Measurements from ENCODE around the gene AFAP1.

Gene AFAP1

DNA sequence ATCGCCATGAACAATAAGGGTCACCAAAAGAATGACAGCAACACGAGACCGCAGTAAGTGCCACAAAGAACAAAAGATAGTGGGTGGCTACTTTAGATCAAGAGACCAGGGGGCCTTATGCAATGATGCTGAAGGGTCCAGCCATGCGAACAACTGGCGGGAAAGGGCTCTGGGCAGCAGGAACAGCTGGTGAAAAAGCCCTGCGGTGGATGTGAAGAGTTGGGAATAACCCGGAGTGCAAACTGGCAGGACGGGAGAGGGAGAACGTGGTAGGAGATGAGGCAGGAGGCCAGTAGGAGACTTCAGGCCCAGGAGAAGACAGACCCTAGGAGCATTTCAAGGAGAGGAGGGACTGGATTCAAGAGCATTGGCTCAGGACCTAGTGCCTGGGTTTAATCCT, 120.2 kb downstream of the AFAP1 start:
- DNase-seq (ENCODE audit: low spot score), result no peak

DNA sequence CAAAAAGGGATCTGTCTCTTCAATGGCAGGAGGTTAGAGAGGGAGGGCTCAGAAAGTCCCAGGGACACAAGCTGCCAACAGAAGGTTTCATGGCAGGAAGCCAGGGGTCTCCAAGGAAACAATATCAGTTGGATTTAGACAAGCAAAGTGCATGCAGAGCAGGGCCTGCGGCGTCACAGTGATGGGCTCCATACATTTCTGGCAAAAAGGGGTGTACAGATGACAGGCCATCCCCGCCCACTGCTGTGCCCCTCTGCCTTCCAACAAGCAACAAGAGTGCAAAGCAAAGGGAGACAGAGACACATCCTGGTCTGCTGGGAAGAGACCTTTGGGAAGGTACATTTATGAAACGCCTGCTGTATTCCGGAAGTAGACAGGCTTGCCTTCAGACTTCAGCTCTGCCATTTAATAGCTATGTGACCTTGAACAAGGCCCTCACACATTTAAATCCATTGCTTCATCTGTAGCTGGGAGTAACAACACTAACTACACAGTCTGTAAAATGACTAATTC, 121.2 kb downstream of the AFAP1 start:
- no peak for DNase-seq (ENCODE audit: low spot score)

- DNase-seq (ENCODE audit: low spot score), result no peak
Measured at GRCh38 chr4:7817877-7818398, 121.7 kb downstream of the AFAP1 start.

DNA sequence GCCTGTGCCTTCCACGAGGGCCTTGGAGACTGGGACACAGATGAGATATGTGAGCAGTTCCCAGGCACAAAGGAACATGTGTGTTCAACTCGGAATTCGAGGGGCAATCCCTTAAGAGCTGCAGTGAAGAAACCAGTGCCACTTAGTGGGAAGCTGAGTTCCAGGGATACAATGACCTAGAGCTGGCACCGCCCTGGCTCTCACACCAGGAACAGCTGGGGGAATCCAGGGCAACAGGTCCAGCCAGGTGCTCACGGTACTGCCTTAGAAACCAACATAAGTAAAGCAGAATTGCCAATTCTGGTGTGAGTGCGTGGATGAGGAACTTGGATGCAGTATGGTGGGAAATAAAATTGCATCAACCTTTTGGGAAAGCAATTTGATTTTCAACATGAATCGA, 122.9 kb downstream of the AFAP1 start:
- DNase-seq (ENCODE audit: low spot score), result no peak

DNA sequence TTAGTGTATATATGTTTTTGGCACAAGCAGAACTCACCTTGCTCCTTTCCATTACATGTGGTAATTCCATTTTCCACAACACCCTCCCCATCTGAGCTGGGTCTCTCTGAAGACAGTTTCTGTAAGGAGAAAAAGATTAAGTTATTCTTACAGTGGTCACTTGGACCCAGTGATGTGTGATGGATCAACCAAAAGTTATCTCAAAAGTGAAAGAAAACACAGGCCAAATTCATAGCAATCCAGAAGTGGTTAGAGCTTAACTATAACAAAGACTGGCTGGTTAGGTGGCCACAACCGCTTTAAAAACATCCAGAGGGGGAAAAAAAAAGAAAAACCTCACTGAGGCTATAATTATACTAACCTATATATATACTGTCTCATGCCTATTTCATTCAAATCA, 123.7 kb downstream of the AFAP1 start:
- no peak for DNase-seq (ENCODE audit: low spot score)

DNA sequence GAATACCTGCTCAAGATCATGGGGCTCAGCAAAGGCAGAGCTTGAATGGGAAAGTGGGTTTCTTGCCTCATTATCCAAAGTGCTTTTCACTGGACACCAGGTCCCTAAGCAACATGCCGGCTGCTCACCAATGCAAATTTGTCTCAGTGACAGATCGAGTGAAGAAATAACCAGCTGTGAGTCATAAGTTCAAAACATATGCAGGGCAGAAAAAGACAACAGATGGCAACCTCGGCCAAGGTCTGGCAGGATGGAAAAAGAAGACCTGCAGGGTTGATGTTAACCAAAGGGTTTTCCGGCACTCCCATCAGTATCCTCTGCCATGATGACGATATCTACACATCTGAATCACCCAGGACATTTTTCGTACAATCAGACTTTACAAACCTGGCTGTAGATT, 124.1 kb downstream of the AFAP1 start:
- DNase-seq (ENCODE audit: low spot score), result no peak

DNA sequence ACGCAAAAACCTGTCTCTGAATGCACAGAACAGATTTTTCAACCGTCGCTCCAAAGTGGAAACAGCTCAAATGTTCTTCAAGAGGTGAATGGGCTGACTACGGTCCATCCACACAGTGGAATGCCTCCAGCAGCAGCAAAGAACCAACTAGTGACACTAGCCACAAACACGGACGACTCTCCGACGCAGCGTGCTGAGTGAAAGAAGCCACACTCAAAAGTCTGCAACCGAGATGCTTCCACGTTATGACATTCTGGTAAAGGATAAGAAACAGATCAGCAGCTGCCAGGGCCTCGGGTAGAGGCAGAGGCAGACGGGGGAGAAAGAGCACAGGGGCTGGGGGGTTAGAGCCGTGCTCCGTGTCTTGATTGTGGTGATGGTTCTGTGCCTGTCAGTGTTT, 125.2 kb downstream of the AFAP1 start:
- DNase-seq (ENCODE audit: low spot score), result no peak

DNA sequence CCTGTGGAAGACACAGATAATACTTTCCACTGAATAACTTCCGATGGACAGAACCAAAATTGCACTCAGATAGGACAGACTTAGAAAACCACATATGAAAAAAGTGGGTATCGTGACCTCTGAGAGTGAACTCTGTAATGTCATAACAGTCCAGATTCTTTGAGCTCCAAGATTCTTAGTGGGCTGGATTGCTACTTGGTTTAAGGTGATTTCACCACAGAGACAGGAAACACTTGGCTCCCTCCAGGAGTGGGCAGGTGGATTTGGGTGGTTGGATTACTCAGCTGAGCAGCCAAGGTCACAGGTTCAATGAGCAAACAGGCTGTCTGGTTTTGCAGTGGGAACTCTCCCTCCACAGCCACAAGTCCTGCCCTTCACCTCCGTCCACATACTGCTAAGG, 126.0 kb downstream of the AFAP1 start:
- DNase-seq (ENCODE audit: low spot score), result no peak

DNA sequence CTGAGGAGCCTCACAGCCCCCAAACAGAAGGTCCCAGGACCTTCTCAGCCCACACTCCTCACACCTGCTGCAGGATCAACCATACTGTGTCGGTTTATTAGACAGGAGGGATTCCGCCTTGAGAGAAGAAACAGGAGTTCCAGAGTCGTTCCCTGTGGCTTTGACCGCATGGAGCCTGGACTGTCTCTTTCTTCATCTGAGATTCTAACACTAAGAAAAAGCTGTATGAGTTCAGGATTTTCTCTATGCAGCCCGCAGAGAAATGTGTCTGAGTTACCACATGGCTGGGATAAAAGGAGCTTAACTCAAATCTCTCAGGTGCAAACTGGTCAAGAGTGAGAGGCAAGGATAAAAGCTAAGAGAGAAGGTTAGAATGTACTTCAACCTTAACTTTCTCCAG, 126.7 kb downstream of the AFAP1 start:
- no peak for DNase-seq (ENCODE audit: low spot score)

GRCh38 chr4:7812231-7812857, 127.3 kb downstream of the AFAP1 start:
- no peak for DNase-seq (ENCODE audit: low spot score)

DNA sequence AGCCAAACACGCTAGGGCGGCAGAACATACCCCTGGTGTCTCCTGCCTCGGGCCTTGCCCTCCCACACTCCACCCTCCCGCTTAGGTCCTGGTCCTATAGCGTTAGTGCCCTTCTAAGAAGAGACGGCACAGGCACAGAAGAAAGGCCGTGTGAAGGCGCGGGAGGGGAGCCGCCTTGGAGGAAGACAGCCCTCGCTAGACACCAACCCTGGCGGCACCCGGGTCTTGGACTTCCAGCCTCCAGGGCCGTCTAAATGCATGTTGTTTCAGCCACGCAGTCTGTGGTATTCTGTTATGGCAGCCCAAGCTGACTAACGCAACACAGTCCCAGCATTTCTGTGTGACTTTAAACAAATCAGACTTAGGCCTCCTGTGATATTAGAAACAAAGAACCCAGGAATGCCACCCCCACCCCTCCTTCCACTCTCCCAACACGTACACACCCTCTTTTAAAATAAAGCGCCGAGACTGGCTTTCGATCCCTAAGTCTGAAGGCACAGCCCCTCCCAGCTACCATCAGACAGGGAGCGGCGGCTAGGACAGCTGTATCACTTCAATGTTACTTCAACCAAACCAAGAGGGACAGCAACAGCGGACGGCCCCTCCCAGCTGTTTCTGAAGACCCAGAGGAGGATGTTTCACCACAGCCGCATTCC, 128.0 kb downstream of the AFAP1 start:
- no peak for DNase-seq (ENCODE audit: low spot score)

DNA sequence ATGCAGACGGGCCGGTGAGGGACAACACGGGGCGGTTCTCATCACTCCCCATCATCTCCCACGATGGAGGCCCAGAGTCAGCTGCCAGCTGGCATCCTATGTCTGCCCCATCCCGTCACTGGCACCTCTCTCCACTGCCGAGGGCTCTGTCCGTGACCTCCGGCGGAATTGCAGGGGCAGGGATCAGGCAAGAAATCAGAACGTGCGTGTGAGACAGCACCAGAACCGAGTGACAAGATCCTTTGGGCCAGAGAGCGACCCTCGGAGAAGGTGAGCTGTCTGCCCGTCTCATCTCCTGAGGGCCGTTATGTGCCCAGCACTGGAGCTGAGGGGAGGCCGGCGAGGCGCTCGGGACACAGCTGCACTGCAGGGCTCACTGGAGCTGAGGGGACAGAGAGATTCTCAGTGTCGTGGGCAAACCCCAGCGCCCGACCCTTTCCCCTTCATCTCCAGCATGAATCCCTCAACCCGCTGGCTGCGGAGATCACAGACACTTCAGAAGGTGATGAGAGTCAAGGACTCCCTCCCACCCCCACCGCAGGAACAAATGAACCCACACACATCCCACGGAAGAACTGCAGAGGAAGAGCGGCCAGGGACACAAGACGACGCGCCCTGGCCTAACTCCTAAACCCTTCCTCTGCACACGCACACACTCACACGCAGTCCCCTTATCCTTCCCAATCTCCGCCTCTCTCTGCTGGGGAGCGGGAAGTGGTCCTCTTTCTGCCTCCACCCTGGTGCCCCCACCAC, 128.7 kb downstream of the AFAP1 start:
- no peak for DNase-seq (ENCODE audit: low spot score)

- DNase-seq (ENCODE audit: low spot score), result no peak
Measured at GRCh38 chr4:7808752-7809151, 130.9 kb downstream of the AFAP1 start.

DNA sequence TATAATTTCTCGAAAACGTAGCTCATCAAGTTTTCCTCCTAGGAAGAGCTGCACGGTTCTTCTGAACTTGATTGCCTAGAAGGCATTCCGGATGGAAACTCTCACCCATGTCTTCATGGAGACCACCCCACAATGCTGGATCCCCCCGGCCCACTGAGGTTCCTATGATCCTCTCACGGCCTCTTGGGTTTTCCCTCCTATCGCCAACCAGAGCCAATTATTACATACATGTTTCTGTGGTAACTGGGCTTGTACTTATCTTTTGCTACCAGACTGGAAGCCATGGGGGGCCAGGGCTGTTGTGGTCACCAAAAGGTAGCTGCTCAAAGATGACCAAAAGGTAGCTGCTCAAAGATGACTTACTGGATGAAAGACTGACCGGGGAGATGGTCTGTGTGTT, 131.5 kb downstream of the AFAP1 start:
- no peak for DNase-seq (ENCODE audit: low spot score)

DNA sequence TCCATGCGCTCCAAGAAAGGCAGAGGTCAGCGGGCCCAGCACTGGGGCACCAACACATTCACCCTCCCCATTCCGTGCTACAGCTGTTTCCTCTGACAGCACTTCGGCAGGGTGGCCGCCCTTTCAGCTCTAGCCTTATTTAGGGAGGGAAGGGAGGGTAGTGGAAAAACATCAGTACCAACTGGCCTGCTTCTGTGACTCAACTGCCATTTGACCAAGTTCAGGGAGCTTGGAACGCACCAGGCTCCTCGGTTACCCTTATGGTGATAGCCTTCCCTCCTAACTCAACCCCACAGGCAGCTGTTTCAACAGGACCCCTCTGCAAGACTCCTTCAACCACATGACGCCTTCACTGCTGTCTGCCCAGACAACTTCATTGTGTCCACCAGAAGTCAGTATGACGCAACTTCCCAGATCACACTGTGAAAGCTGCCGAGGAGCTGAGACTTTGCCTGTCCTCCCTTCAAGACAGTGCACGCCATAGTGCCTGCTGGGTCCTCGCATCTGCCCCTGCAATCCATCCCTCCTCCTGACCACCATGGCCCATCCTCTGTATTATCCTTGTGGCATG, 132.2 kb downstream of the AFAP1 start:
- no peak for DNase-seq (ENCODE audit: low spot score)

DNA sequence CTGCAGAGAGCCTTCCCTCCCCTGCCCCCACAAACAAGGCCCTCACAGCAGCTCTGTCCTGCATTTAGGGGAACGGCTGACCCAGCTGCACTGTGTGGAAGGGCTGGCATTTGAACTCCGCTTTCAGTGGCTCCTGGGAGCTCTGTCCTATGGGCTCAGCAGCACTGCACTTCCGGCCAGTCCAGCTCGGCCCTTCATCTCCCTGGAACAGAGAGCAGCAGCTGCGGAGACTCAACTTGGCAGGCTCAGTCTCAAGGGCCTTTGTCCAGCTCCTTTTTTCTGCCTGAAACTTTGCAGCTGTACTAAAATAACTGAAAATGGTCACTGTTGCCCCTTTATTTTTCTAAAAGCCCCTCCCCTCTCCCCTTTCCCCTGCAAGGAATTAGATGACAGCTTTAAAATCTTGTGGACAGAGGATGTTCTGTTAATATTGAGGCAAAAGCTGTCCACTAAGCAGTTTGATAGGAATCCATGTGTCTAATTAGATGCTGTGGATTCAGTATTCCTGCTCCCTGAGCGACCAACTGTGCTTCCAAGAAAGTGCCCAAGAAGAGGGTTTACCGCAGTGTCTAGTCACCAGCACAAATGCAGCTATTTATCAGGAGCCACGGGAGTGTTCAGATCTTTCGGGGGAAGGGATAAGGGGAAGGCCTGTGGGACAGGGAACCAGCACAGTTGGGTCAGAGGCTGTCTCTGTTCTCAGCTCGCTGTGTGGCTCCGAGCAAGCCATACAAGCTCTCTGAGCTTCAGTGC, 133.1 kb downstream of the AFAP1 start:
- no peak for DNase-seq (ENCODE audit: low spot score)

DNA sequence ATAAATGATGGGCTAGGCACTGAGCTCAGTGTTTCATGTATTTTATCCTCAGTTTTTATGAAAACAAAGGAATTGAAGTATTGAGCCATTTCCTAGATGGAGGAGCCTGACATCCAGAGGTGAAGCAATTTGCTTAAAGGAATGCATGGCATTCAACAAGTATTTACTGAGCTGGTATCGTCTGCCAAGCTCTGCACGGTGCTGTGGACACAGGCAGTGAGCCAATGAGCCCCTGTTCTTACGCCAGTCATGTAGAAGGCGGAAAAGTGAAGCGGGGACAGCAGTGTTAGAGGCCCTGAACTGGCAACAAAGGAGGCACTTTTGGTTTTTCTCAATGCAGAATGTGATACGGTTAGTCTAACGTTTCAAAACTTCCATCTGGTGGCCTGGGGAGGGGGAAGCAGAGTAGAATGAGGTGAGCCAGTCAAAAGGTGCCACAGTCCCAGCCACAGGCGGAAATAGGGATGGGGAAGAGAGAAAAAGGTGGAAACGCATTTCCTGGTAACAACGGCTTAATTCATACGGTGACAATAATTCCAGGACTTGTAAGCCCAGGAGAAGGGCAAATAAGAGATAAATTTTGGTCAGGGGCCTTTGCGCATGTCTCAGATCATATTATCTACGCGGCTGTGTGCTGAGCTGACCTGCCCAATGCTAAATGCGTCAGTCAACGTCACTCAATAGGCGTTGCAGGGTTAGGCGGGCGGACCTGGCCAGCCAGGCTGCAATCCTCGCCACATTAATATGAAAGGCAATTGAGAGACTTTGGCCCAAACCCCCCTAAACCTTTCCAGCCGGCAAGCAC, 133.9 kb downstream of the AFAP1 start:
- no peak for DNase-seq (ENCODE audit: low spot score)

DNA sequence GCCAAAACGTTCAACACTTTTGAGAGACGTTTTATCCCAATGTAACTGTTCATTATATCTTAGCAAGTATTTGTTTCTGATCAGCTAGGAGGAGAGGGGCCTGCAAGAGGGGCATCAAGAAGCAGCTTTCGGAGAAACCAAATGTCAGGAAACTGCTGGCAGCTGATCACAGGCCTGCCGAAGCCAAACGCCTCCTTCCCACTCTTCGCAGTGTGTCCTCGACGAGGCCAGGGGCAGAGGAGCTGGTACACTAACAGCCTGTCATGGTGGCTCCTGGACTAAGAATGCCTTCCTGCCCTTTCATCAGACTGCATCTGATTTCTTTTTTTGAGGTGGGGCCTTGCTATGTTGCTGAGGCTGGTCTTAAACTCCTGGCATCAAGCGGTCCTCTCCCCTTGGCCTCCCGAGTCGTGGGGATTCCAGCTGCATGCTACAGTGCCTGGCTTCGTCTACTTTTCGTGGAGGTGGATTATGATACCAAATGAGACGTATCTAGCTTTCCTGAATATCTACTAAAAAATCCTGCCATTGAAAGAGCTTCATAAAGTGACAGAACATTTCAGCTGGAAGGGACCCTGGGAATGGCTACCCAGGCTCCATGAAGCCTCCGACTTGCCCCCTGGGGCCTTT, 134.8 kb downstream of the AFAP1 start:
- no peak for DNase-seq (ENCODE audit: low spot score)

DNA sequence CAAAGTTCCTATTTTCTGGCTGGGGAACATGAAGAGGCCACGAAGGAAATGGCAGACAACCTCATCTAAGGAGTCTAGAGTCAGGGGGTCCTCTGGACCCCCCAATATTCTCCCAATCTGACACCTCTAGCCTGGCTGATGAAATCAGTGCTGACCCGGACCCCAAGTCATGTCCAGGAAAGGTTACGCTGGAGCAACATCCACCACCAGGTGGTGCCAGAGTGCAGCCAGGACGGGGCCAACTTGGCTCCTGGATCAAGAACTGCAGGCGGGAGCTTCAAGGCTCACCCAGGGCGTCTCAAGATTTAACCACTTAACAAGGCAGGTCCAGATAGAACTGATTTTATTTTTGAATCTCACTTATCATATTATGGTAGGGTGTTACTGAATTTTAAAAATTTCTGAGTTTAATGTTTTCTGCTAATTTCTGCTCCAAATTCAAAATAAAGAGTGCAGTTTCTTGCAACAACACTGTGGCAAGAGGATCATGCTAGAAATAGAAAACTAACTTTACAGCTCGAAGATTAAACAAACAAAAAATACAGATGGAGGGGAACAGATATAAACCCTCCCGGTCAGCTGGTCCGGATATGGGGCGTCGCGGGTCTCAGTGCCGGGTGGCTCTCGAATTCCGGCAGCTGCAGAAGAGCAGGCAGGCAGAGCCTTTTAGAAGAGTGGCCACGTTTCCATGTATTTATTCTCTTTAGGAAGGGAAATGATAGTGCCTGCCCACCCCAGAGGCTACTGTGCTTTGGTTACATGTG, 135.5 kb downstream of the AFAP1 start:
- peak; percentile 73 for DNase-seq (ENCODE audit: low spot score)

- DNase-seq (ENCODE audit: low spot score), result no peak
Measured at GRCh38 chr4:7803371-7803770, 136.3 kb downstream of the AFAP1 start.

Measured in hematopoietic multipotent progenitor cell treated with erythropoietin and hydrocortisone succinate and interleukin-3 and kit ligand, for 17 days (in vitro differentiated cells).